Progenitor cell of endocrine pancreas (in vitro differentiated cells): Measurements from ENCODE around the gene ERC1. TPM values are rescaled to one million over a fixed set of nuclear protein-coding genes. Genes with fewer than 3 reads are reported as not detected.
A peak's percentile ranks its signal among the peaks of the same experiment; 100 is the strongest.
"Not testable (repeated sequence)": the region's sequence is repeated elsewhere in the genome, so short reads cannot be mapped to it uniquely, and the experiment has no call there.

Experiments
- DNase-seq: peaks from one replicate; pipeline ENCODE4 v3.0.0; 2021; ENCODE audit warnings: low spot score; ENCODE audit not compliant: unreplicated experiment
- H3K27ac Mint-ChIP-seq: 2 replicates; pipeline ENCODE4 v1.8.0; 2021; ENCODE audit warnings: mild to moderate bottlenecking, moderate library complexity, mixed read lengths
- H3K27me3 Mint-ChIP-seq: 2 replicates; pipeline ENCODE4 v1.8.0; 2021; ENCODE audit warnings: mixed read lengths
- H3K36me3 Mint-ChIP-seq: 2 replicates; pipeline ENCODE4 v1.8.0; 2022; ENCODE audit warnings: mixed read lengths; ENCODE audit not compliant: insufficient read depth
- H3K4me1 Mint-ChIP-seq: 2 replicates; pipeline ENCODE4 v1.8.0; 2021; ENCODE audit warnings: low read depth, mixed read lengths
- H3K4me3 Mint-ChIP-seq: 2 replicates; pipeline ENCODE4 v1.8.0; 2021; ENCODE audit warnings: low read depth, mild to moderate bottlenecking, moderate library complexity, mixed read lengths
- H3K9me3 Mint-ChIP-seq: 2 replicates; pipeline ENCODE4 v1.8.0; 2021; ENCODE audit warnings: low read depth, mixed read lengths
- total RNA-seq: library from RNA; stranded (reverse); gene quantifications from 2 replicates; pipeline ENCODE4 v1.2.1, GENCODE V29; 2021
- TF ChIP-seq, protein P1 (sequence below): fragments of 200-600 bp; sonication (generic); IDR thresholded peaks from one replicate; pipeline ENCODE4 v1.5.0; 2021; ENCODE audit warnings: antibody characterized with exemption, mild to moderate bottlenecking; ENCODE audit not compliant: unreplicated experiment

ERC1 gene
- total RNA-seq, 1 donor from 2014 or later = 146 TPM

DNA sequence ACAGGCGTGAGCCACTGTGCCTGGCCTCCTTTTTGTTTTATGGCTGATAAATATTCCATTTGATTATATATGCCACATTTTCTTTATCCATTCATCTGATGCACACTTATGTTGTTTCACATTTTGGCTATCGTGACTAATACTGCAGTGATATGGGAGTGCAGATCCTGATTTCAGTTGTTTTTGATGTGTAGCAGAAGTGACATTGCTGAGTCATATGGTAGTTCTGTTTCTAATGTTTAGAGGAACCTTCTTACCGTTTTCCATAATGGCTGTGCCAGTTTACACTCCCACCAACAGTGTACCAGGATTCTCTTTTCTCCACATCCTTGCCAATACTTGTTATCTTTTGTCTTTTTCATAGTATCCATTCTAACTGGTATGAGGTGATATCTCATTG lies 235.9 kb downstream of the ERC1 start:
- Mint-ChIP-seq H3K4me3 (no peak overlapping the region), H3K9me3 (peaks cover under 1% of the 10 kb centered on the region), H3K27me3 (no peaks in the 10 kb centered on the region), H3K4me1 (no peaks in the 10 kb centered on the region), H3K36me3 (peaks cover 16% of the 10 kb centered on the region), H3K27ac (no peak overlapping the region)
- no peak for DNase-seq
- TF ChIP-seq, protein P1, sequence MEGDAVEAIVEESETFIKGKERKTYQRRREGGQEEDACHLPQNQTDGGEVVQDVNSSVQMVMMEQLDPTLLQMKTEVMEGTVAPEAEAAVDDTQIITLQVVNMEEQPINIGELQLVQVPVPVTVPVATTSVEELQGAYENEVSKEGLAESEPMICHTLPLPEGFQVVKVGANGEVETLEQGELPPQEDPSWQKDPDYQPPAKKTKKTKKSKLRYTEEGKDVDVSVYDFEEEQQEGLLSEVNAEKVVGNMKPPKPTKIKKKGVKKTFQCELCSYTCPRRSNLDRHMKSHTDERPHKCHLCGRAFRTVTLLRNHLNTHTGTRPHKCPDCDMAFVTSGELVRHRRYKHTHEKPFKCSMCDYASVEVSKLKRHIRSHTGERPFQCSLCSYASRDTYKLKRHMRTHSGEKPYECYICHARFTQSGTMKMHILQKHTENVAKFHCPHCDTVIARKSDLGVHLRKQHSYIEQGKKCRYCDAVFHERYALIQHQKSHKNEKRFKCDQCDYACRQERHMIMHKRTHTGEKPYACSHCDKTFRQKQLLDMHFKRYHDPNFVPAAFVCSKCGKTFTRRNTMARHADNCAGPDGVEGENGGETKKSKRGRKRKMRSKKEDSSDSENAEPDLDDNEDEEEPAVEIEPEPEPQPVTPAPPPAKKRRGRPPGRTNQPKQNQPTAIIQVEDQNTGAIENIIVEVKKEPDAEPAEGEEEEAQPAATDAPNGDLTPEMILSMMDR = no peak

DNA sequence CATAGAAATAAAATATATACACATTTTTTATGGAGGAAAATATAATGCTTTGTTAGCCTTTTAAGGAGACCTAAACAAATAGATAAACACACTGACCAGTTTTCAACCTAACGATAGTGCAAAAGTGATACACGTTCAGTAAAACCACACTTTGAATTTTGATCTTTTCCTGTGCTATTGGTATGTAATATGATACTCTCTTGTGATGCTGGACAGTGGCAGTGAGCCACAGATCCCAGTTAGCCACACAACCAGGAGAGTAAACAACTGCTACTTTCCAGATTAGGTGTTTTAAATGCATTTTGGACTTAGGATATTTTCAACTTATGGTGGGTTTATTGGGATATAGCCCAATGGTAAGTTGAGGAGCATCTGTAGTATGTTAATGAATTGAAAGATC lies 243.1 kb downstream of the ERC1 start:
- TF ChIP-seq, protein P1 = no peak
- H3K9me3 Mint-ChIP-seq = peaks cover 6% of the 10 kb centered on the region
- no peak overlapping the region for H3K4me3 Mint-ChIP-seq
- H3K36me3 Mint-ChIP-seq = peaks cover 21% of the 10 kb centered on the region
- H3K27me3 Mint-ChIP-seq = no peaks in the 10 kb centered on the region
- H3K27ac Mint-ChIP-seq = no peak overlapping the region
- DNase-seq = no peak
- peaks cover 5% of the 10 kb centered on the region for H3K4me1 Mint-ChIP-seq

DNA sequence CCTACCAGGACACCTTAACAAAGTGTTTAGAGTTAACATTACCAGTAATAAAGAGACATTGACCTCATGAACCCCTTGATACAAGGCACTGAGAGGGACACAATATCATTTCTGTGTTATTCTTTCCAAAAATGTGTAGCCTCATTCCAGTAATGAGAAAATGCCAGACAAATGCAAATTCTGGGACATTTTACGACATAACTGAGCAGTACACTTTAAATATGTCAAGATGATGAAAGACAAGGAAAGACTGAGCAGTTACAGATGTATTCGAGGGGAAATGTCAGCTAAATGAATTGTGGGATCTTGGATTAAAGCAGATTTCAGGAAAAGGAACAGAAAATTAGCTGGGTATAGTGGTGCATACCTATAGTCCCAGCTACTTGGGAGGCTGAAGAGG lies 255.6 kb downstream of the ERC1 start:
- H3K4me3 Mint-ChIP-seq = no peak overlapping the region
- peaks cover 15% of the 10 kb centered on the region for H3K4me1 Mint-ChIP-seq
- TF ChIP-seq, protein P1 = no peak
- DNase-seq = no peak
- H3K9me3 Mint-ChIP-seq = no peaks in the 10 kb centered on the region
- no peaks in the 10 kb centered on the region for H3K27me3 Mint-ChIP-seq
- H3K36me3 Mint-ChIP-seq = no peaks in the 10 kb centered on the region
- no peak overlapping the region for H3K27ac Mint-ChIP-seq

DNA sequence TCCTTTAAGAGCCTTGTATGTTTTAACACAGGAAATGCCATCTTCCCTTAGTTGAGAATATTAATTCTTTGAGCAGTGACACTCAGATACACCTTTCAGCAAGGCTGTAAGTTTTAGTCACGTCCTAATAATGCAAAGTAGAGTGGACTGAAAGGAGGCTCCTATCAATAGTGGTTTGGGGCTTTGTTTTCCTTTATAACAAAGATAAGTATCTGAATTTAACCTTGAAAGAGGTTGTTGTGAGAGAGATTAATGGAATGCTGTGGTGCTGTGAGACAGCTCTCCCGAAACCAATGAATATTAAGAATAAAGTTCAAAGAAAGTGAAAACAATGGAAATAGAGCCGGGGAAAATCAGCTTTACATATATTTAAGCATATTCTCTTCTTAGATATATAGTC lies 259.6 kb downstream of the ERC1 start:
- no peak overlapping the region for H3K27ac Mint-ChIP-seq
- no peak for DNase-seq

DNA sequence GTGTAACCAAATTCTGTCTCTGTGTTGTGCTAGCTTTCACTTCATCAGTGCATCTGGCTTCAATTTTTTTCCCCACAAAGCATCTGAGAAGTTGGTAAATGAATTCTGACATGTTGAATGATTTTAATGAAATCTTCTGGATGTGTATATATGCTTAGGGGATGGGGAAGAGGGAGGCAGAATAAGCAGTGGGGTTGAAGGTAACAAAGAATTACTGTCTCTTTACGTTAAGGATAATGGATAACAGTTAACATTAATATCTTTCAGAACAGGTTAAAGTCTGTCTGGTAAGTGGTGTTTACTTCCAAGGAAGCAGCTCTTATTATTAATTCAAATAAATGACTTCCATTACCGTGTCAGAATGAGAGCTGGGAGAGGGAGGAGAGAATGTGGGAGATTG lies 261.7 kb downstream of the ERC1 start:
- no peak for DNase-seq
- H3K27me3 Mint-ChIP-seq = no peaks in the 10 kb centered on the region
- H3K4me3 Mint-ChIP-seq = no peak overlapping the region
- H3K36me3 Mint-ChIP-seq = peaks cover 14% of the 10 kb centered on the region
- no peaks in the 10 kb centered on the region for H3K9me3 Mint-ChIP-seq
- TF ChIP-seq, protein P1 = no peak
- H3K27ac Mint-ChIP-seq = peak overlapping the region; percentile 2
- H3K4me1 Mint-ChIP-seq = peaks cover 22% of the 10 kb centered on the region

More for the DNA sequence above, 259.6 kb downstream of the ERC1 start:
- Mint-ChIP-seq H3K27me3 (no peaks in the 10 kb centered on the region), H3K36me3 (peaks cover 6% of the 10 kb centered on the region), H3K9me3 (no peaks in the 10 kb centered on the region), H3K4me3 (no peak overlapping the region), H3K4me1 (peaks cover 22% of the 10 kb centered on the region)
- TF ChIP-seq, protein P1 = no peak

DNA sequence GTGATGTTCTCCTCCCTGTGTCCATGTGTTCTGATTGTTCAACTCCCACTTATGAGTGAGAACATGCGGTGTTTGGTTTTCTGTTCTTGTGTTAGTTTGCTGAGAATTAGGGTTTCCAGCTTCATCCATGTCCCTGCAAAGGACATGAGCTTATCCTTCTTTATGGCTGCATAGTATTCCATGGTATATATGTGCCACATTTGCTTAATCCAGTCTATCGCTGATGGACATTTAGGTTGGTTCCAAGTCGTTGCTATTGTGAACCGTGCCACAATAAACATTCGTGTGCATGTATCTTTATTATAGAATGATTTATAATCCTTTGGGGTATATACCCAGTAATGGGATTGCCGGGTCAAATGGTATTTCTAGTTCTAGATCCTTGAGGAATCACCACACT lies 264.1 kb downstream of the ERC1 start:
- H3K9me3 Mint-ChIP-seq, H3K27me3 Mint-ChIP-seq, DNase-seq, H3K27ac Mint-ChIP-seq, H3K4me3 Mint-ChIP-seq: not testable (repeated sequence)
- H3K4me1 Mint-ChIP-seq = peaks cover 14% of the 10 kb centered on the region
- peaks cover 18% of the 10 kb centered on the region for H3K36me3 Mint-ChIP-seq

DNA sequence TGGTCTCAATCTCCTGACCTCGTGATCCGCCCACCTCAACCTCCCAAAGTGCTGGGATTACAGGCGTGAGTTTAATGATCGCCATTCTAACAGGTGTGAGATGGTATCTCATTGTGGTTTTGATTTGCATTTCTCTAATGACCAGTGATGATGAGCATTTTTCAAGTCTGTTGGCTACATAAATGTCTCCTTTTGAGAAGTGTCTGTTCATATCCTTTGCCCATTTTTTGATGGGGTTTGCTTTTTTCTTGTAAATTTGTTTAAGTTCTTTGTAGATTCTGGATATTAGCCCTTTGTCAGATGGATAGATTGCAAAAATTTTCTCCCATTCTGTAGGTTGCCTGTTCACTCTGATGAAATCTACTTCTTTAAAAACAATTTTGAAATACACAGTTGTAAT lies 264.8 kb downstream of the ERC1 start:
- not testable (repeated sequence) for H3K4me1 Mint-ChIP-seq, DNase-seq, H3K4me3 Mint-ChIP-seq

More for the DNA sequence above, 264.8 kb downstream of the ERC1 start:
- H3K27ac Mint-ChIP-seq, H3K27me3 Mint-ChIP-seq, H3K9me3 Mint-ChIP-seq: not testable (repeated sequence)
- peaks cover 20% of the 10 kb centered on the region for H3K36me3 Mint-ChIP-seq
